Glutamatergic neuron (in vitro differentiated cells): ENCODE results near the gene CCM2. TPM values are rescaled to one million over a fixed set of nuclear protein-coding genes. Genes with fewer than 3 reads are reported as not detected.

Experiments used
- DNase-seq: peaks from one replicate; pipeline ENCODE4 v3.0.0; 2022
- H3K27ac Mint-ChIP-seq: one replicate; pipeline ENCODE4 v1.8.0; 2020; ENCODE audit warnings: mild to moderate bottlenecking, mixed read lengths, inconsistent platforms; ENCODE audit not compliant: unreplicated experiment
- H3K27me3 Mint-ChIP-seq: one replicate; pipeline ENCODE4 v1.8.0; 2020; ENCODE audit warnings: mild to moderate bottlenecking, moderate library complexity, mixed read lengths, inconsistent platforms; ENCODE audit not compliant: unreplicated experiment
- H3K36me3 Mint-ChIP-seq: one replicate; pipeline ENCODE4 v1.8.0; 2020; ENCODE audit warnings: mild to moderate bottlenecking, mixed read lengths, inconsistent platforms; ENCODE audit not compliant: unreplicated experiment
- H3K4me1 Mint-ChIP-seq: one replicate; pipeline ENCODE4 v1.8.0; 2020; ENCODE audit warnings: mild to moderate bottlenecking, low read depth, mixed read lengths, inconsistent platforms; ENCODE audit not compliant: unreplicated experiment
- H3K4me3 Mint-ChIP-seq: one replicate; pipeline ENCODE4 v1.8.0; 2020; ENCODE audit warnings: mild to moderate bottlenecking, mixed read lengths, inconsistent platforms; ENCODE audit not compliant: unreplicated experiment
- H3K9me3 Mint-ChIP-seq: one replicate; pipeline ENCODE4 v1.8.0; 2020; ENCODE audit warnings: mild to moderate bottlenecking, moderate library complexity, mixed read lengths, inconsistent platforms; ENCODE audit not compliant: unreplicated experiment
- total RNA-seq: library from RNA; stranded (reverse); fragmentation: NEBNext Ultra II Directional; extraction: Animal tissue kit (Norgen Biotek cat#: 25700); gene quantifications from one replicate; pipeline ENCODE4 v1.2.1, GENCODE V29; 2021; ENCODE audit not compliant: unreplicated experiment
- TF ChIP-seq, protein P1 (sequence below): fragments of 200-600 bp; sonication (generic); IDR thresholded peaks from one replicate; pipeline ENCODE4 v1.5.0; 2021; ENCODE audit not compliant: partially characterized antibody, unreplicated experiment

Gene CCM2
- total RNA-seq, 1 donor from 2014 or later, result 92.6 TPM

- peaks cover 4% of the 10 kb centered on the region for H3K36me3 Mint-ChIP-seq
- no peak overlapping the region for H3K4me3 Mint-ChIP-seq
- DNase-seq, result no peak
- H3K27me3 Mint-ChIP-seq, result peaks cover 24% of the 10 kb centered on the region
- peaks cover 7% of the 10 kb centered on the region for H3K9me3 Mint-ChIP-seq
- H3K4me1 Mint-ChIP-seq, result peaks cover 5% of the 10 kb centered on the region
- H3K27ac Mint-ChIP-seq, result no peak overlapping the region
- TF ChIP-seq, protein P1, sequence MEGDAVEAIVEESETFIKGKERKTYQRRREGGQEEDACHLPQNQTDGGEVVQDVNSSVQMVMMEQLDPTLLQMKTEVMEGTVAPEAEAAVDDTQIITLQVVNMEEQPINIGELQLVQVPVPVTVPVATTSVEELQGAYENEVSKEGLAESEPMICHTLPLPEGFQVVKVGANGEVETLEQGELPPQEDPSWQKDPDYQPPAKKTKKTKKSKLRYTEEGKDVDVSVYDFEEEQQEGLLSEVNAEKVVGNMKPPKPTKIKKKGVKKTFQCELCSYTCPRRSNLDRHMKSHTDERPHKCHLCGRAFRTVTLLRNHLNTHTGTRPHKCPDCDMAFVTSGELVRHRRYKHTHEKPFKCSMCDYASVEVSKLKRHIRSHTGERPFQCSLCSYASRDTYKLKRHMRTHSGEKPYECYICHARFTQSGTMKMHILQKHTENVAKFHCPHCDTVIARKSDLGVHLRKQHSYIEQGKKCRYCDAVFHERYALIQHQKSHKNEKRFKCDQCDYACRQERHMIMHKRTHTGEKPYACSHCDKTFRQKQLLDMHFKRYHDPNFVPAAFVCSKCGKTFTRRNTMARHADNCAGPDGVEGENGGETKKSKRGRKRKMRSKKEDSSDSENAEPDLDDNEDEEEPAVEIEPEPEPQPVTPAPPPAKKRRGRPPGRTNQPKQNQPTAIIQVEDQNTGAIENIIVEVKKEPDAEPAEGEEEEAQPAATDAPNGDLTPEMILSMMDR, result no peak
Observed at GRCh38 chr7:45082831-45083331, 82.9 kb downstream of the CCM2 start.

- H3K9me3 Mint-ChIP-seq, result no peaks in the 10 kb centered on the region
- TF ChIP-seq, protein P1, result no peak
- no peak overlapping the region for H3K27ac Mint-ChIP-seq
- peaks cover 5% of the 10 kb centered on the region for H3K4me1 Mint-ChIP-seq
- no peak for DNase-seq
- peaks cover 4% of the 10 kb centered on the region for H3K36me3 Mint-ChIP-seq
- no peak overlapping the region for H3K4me3 Mint-ChIP-seq
- H3K27me3 Mint-ChIP-seq, result peaks cover 12% of the 10 kb centered on the region
Observed at GRCh38 chr7:45084336-45084735, 84.3 kb downstream of the CCM2 start.

GRCh38 chr7:45084901-45085618, 85.1 kb downstream of the CCM2 start:
- peaks cover 9% of the 10 kb centered on the region for H3K27me3 Mint-ChIP-seq
- no peak overlapping the region for H3K4me3 Mint-ChIP-seq
- no peak for DNase-seq
- TF ChIP-seq, protein P1, result no peak
- peaks cover 9% of the 10 kb centered on the region for H3K4me1 Mint-ChIP-seq
- H3K27ac Mint-ChIP-seq, result no peak overlapping the region
- peaks cover 4% of the 10 kb centered on the region for H3K9me3 Mint-ChIP-seq
- peaks cover 3% of the 10 kb centered on the region for H3K36me3 Mint-ChIP-seq

- H3K4me3 Mint-ChIP-seq, result no peak overlapping the region
- TF ChIP-seq, protein P1, result no peak
- H3K4me1 Mint-ChIP-seq, result peaks cover 9% of the 10 kb centered on the region
- DNase-seq, result no peak
- H3K36me3 Mint-ChIP-seq, result no peaks in the 10 kb centered on the region
- no peak overlapping the region for H3K27ac Mint-ChIP-seq
- peaks cover 6% of the 10 kb centered on the region for H3K9me3 Mint-ChIP-seq
- H3K27me3 Mint-ChIP-seq, result peaks cover 9% of the 10 kb centered on the region
Observed at GRCh38 chr7:45085619-45086200, 85.7 kb downstream of the CCM2 start.
